CD4-positive, alpha-beta T cell (primary cell): ENCODE data around the gene NMD3. TPM values are rescaled to one million over a fixed set of nuclear protein-coding genes. Genes with fewer than 3 reads are reported as not detected.

Experiments used
- ATAC-seq: fragments of 200-7000 bp; cut with Tn5 transposase; one replicate; pipeline ENCODE4 v1.10.0; 2022; ENCODE audit warnings: mild to moderate bottlenecking; ENCODE audit not compliant: poor library complexity
- CTCF ChIA-PET: fragments of 350-600 bp; sonication (Branson Sonifier 250); formaldehyde crosslinking; loops from one replicate; lab custom pipeline; 2021; ENCODE audit warnings: antibody characterized with exemption, inconsistent platforms; lab: Charles Lee
- POLR2A ChIA-PET: fragments of 350-600 bp; sonication (Branson Sonifier 250); formaldehyde crosslinking; loops from one replicate; lab custom pipeline; 2021; ENCODE audit warnings: antibody characterized with exemption, inconsistent platforms; lab: Charles Lee
- DNase-seq, 14 experiments: peaks; one replicate each; pipeline ENCODE4 v3.0.0-alpha.2; 2013 to 2020; ENCODE audit warnings: mixed read lengths in 2 of 14
- H3K27ac ChIP-seq, 2 donors: one replicate each; pipeline versions ENCODE4 v1.5.1 to v1.7.0; 2013; ENCODE audit warnings: low read length in 2 of 2, low read depth in 1 of 2, mild to moderate bottlenecking in 1 of 2
- H3K27me3 ChIP-seq, 2 experiments: 1 replicate in 1 of 2; 2 replicates in 1 of 2; pipeline versions ENCODE4 v1.6.1 to v1.7.0; 2013; ENCODE audit warnings: low read length in 2 of 2, control low read depth in 1 of 2, mild to moderate bottlenecking in 1 of 2, moderate library complexity in 1 of 2; ENCODE audit not compliant: insufficient read depth in 2 of 2, control insufficient read depth in 1 of 2
- H3K36me3 ChIP-seq: one replicate; pipeline ENCODE4 v1.6.1; 2013; ENCODE audit warnings: low read length, control low read depth; ENCODE audit not compliant: insufficient read depth
- H3K4me1 ChIP-seq: one replicate; pipeline ENCODE4 v1.6.1; 2013; ENCODE audit warnings: low read length, control low read depth; ENCODE audit not compliant: insufficient read depth
- H3K4me3 ChIP-seq: one replicate; pipeline ENCODE4 v1.5.1; 2013; ENCODE audit warnings: mild to moderate bottlenecking, low read length, moderate library complexity
- H3K9me3 ChIP-seq, 2 experiments: 1 replicate in 1 of 2; 2 replicates in 1 of 2; pipeline versions ENCODE4 v1.6.1 to v1.7.0; 2013; ENCODE audit warnings: low read length in 2 of 2, mild to moderate bottlenecking in 2 of 2, control low read depth in 1 of 2, moderate library complexity in 1 of 2; ENCODE audit not compliant: control insufficient read depth in 1 of 2, insufficient read depth in 1 of 2
- H3K27ac Mint-ChIP-seq: one replicate; pipeline ENCODE4 v1.8.0; 2020; ENCODE audit warnings: mixed read lengths
- H3K27me3 Mint-ChIP-seq: one replicate; pipeline ENCODE4 v1.8.0; 2021; ENCODE audit warnings: mixed read lengths
- H3K36me3 Mint-ChIP-seq: one replicate; pipeline ENCODE4 v1.8.0; 2021; ENCODE audit warnings: low read depth, mixed read lengths
- H3K4me1 Mint-ChIP-seq: one replicate; pipeline ENCODE4 v1.8.0; 2021; ENCODE audit warnings: low read depth, mixed read lengths
- H3K4me3 Mint-ChIP-seq: one replicate; pipeline ENCODE4 v1.8.0; 2020; ENCODE audit warnings: mild to moderate bottlenecking, mixed read lengths
- H3K9me3 Mint-ChIP-seq: one replicate; pipeline ENCODE4 v1.8.0; 2020; ENCODE audit warnings: mixed read lengths
- intact Hi-C, 2 experiments: fragments of 100-400 bp; cut with DNase I in 1 of 2; cut with micrococcal nuclease in 1 of 2; formaldehyde crosslinking; loops; one replicate each; pipeline versions ENCODE4 v1.15.1 to v1.9.0; 2023 to 2025; cut with DNase I, micrococcal nuclease
- total RNA-seq, 174 experiments: library from RNA in 2 of 174; stranded (reverse) in 2 of 174; gene quantifications; one replicate each; pipeline ENCODE4 v1.2.3 and lab custom pipeline; 2021 to 2026
- TF ChIP-seq, protein P1 (sequence below): fragments of 200-600 bp; IDR thresholded peaks from one replicate; pipeline ENCODE4 v1.8.0; 2022; ENCODE audit warnings: antibody characterized with exemption, mild to moderate bottlenecking

Gene NMD3
- total RNA-seq, 2 experiments from 2014 or later, result 58.4 to 60.1 TPM

DNA sequence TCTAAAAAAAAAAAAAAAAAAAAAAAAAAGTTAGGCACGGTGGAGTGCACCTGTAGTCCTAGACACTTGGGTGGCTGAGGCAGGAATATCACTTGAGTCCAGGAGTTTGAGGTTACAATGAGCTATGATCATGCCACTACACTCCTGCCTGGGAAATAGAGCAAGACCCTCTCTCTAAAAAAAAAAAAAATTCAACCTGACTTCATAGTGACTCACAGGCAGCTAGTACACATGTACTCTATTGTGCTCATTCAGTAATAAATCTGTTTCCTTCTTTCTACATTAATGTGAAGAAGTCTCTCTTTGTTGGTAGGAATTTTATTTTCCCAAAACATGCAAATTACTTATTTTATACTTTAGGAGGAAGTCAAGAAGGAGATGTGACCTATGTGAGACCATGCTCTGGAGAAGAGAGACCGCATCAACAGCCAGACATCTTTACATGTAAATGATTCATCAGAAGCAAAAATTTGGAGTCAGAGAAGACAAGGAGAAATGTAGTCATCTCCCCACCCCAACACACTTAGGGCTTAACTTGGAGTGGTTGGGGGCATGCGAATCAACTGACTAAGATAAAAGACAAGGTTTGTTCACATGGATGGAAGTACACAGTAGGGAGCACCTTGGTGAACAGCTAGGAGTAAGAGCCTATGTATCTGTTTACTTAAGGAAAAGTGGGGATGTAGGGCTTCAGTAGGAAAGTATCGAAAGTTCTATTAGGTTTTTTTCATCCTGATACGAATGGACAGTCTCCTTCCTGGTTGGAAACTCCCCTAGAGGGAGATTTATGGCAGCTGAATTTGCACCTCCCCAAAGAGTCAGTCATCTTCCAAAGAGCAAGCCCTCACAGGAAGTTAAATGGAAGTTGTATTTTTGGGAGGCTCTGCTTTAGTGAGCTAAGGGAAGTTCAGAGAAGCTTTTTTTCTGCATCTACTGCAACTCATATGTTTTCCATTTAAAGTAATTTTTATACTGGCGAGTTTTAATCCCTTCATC is 23.0 kb upstream of the NMD3 start:
- POLR2A ChIA-PET, result no interaction called here
- H3K36me3 Mint-ChIP-seq, result no peaks in the 10 kb centered on the region
- no peak overlapping the region for H3K4me3 Mint-ChIP-seq
- CTCF ChIA-PET, result interaction anchor here (0.8 kb wide), 1 partner anchor 12 kb away, joined by 4 read pairs; no protein-coding TSS in a partner anchor
- no peaks in the 10 kb centered on the region for H3K36me3 ChIP-seq
- DNase-seq (no peak), ATAC-seq (no peak)
- no peak overlapping the region for H3K27ac ChIP-seq
- intact Hi-C loops, result no loop called here
- no peak overlapping the region for H3K4me3 ChIP-seq
- no peaks in the 10 kb centered on the region for H3K27me3 ChIP-seq
- H3K4me1 Mint-ChIP-seq, result no peaks in the 10 kb centered on the region
- peaks cover 5% of the 10 kb centered on the region for H3K27me3 Mint-ChIP-seq
- H3K4me1 ChIP-seq, result no peaks in the 10 kb centered on the region
- no peak overlapping the region for H3K27ac Mint-ChIP-seq
- no peaks in the 10 kb centered on the region for H3K9me3 Mint-ChIP-seq
- H3K9me3 ChIP-seq, result peaks cover 0 to 6% of the 10 kb centered on the region in 2 experiments
- TF ChIP-seq, protein P1, sequence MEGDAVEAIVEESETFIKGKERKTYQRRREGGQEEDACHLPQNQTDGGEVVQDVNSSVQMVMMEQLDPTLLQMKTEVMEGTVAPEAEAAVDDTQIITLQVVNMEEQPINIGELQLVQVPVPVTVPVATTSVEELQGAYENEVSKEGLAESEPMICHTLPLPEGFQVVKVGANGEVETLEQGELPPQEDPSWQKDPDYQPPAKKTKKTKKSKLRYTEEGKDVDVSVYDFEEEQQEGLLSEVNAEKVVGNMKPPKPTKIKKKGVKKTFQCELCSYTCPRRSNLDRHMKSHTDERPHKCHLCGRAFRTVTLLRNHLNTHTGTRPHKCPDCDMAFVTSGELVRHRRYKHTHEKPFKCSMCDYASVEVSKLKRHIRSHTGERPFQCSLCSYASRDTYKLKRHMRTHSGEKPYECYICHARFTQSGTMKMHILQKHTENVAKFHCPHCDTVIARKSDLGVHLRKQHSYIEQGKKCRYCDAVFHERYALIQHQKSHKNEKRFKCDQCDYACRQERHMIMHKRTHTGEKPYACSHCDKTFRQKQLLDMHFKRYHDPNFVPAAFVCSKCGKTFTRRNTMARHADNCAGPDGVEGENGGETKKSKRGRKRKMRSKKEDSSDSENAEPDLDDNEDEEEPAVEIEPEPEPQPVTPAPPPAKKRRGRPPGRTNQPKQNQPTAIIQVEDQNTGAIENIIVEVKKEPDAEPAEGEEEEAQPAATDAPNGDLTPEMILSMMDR, result no peak

DNA sequence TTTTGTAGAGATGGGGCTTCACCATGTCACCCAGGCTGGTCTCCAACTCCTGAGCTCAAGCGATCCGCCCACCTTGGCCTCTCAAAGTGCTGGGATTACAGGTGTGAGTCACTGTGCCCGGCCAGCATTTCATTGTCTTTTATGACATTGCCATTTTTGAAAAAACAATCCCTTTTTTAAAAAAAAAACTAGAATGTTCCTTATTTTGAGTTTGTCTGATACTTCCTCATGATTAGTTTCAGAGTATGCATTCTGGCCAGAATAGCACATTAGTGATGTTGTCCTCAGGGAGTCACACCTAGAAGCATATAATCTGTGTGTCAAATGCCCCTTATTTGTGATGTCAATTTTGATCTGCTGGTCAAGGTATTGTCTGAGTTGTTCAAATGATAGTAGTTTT is 21.2 kb upstream of the NMD3 start:
- CTCF ChIA-PET, result interaction anchor here (0.6 kb wide), 1 partner anchor 22 kb away, joined by 3 read pairs; no protein-coding TSS in a partner anchor
- H3K36me3 ChIP-seq, result no peaks in the 10 kb centered on the region
- Mint-ChIP-seq H3K4me1 (no peaks in the 10 kb centered on the region), H3K27ac (no peak overlapping the region), H3K4me3 (no peak overlapping the region), H3K27me3 (peaks cover 9% of the 10 kb centered on the region), H3K36me3 (no peaks in the 10 kb centered on the region), H3K9me3 (no peaks in the 10 kb centered on the region)
- DNase-seq (no peak), ATAC-seq (no peak)
- intact Hi-C loops, result no loop called here
- H3K4me1 ChIP-seq, result no peaks in the 10 kb centered on the region
- TF ChIP-seq, protein P1, result no peak
- H3K27ac ChIP-seq, result no peak overlapping the region
- no peak overlapping the region for H3K4me3 ChIP-seq
- H3K9me3 ChIP-seq, result peaks cover 0 to 6% of the 10 kb centered on the region in 2 experiments
- H3K27me3 ChIP-seq, result peaks cover 0 to 5% of the 10 kb centered on the region in 2 experiments
- POLR2A ChIA-PET, result no interaction called here

DNA sequence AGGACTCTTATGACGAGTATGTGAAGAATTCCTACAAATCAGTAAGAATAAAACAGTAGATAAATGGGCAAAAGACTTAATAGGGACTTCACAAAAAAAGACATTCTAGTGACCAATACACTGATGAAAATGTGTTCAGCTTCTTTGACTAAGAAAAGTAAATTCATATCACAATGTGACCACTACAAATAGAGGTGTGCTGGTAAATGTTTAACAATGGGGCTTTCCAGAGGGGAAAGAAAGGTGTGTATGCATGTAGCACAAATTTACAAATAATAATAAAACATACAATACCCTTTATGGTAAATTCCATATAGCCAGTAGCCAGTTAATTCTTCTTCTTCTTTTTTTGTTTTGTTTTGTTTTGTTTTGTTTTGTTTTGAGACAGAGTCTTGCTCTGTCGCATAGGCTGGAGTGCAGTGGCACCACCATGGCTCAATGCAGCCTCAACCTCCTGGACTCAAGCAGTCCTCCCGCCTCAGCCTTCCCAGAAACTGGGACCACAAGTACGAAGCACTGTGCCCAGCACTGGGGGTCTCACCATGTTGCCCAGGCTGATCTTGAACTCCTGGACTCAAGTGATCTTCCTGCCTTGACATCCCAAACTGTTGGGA is 17.5 kb upstream of the NMD3 start:
- ChIA-PET POLR2A (no interaction called here), CTCF (no interaction called here)
- intact Hi-C loops, result no loop called here
- Histone ChIP-seq H3K27me3 (peaks cover 0 to 5% of the 10 kb centered on the region in 2 experiments), H3K4me1 (no peaks in the 10 kb centered on the region), H3K27ac (no peak overlapping the region), H3K36me3 (no peaks in the 10 kb centered on the region), H3K9me3 (no peaks in the 10 kb centered on the region), H3K4me3 (no peak overlapping the region)
- no peak overlapping the region for H3K4me3 Mint-ChIP-seq
- TF ChIP-seq, protein P1, result no peak
- ATAC-seq, result no peak
- no peaks in the 10 kb centered on the region for H3K4me1 Mint-ChIP-seq
- no peaks in the 10 kb centered on the region for H3K36me3 Mint-ChIP-seq
- no peaks in the 10 kb centered on the region for H3K9me3 Mint-ChIP-seq
- H3K27me3 Mint-ChIP-seq, result peaks cover 5% of the 10 kb centered on the region
- no peak overlapping the region for H3K27ac Mint-ChIP-seq
- DNase-seq, result no peak
